ENCODE data around the gene TMEM121. TPM values are rescaled to one million over a fixed set of nuclear protein-coding genes. Genes with fewer than 3 reads are reported as not detected.
"Not testable (repeated sequence)": the region's sequence is repeated elsewhere in the genome, so short reads cannot be mapped to it uniquely, and the experiment has no call there.

TMEM121 gene
- total and polyA plus RNA-seq, 8 donors: 0.93 to 8.2 (median 2.0) TPM; not detected in 1

GRCh38 chr14:105558449-105559154 lies 32.2 kb downstream of the TMEM121 start:
- intact Hi-C loops (cut with DNase I; ENCODE audit: low total_unique reads); DNase-seq; H3K36me3 ChIP-seq; H3K4me1 ChIP-seq; H3K4me3 ChIP-seq; H3K27ac ChIP-seq; H3K9me3 ChIP-seq: not testable (repeated sequence)
- H3K27me3 ChIP-seq: peaks cover 0 to 15% (median 0%) of the 10 kb centered on the region in 3 donors
- peak in 1 of 7 experiments; percentile 46 for TF ChIP-seq CTCF (IDR thresholded peaks at IDR 0.05)
- 68 to 86% (median 81%) methylated on average over 12 to 19 of the region's 28 CpGs for WGBS, 5 donors

- DNase-seq; H3K27ac ChIP-seq; H3K4me1 ChIP-seq; H3K9me3 ChIP-seq; H3K36me3 ChIP-seq; intact Hi-C loops (cut with DNase I; ENCODE audit: low total_unique reads): not testable (repeated sequence)
- Histone ChIP-seq H3K27me3 (peaks cover 0 to 15% (median 0%) of the 10 kb centered on the region in 3 donors), H3K4me3 (peak overlapping the region in 1 of 4 donors; percentile 13)
- WGBS, 5 donors: 31 to 53% (median 46%) methylated on average over 8 to 15 of the region's 49 CpGs; no CpG with 5 or more reads in 2 of the 5 donors
These were observed 33.1 kb downstream of the TMEM121 start for GRCh38 chr14:105559384-105560047.

GRCh38 chr14:105560048-105560669 lies 33.8 kb downstream of the TMEM121 start:
- peaks cover 0 to 15% (median 0%) of the 10 kb centered on the region in 3 donors for H3K27me3 ChIP-seq
- DNase-seq; H3K4me3 ChIP-seq; H3K4me1 ChIP-seq; H3K9me3 ChIP-seq; intact Hi-C loops (cut with DNase I; ENCODE audit: low total_unique reads); H3K27ac ChIP-seq; H3K36me3 ChIP-seq: not testable (repeated sequence)
- WGBS, 5 donors: 17 to 71% (median 22%) methylated on average over 1 to 7 of the region's 27 CpGs; no CpG with 5 or more reads in 1 of the 5 donors

GRCh38 chr14:105561345-105561744 lies 35.0 kb downstream of the TMEM121 start:
- H3K27me3 ChIP-seq; H3K9me3 ChIP-seq; intact Hi-C loops (cut with DNase I; ENCODE audit: low total_unique reads); H3K4me1 ChIP-seq; DNase-seq; H3K36me3 ChIP-seq; H3K4me3 ChIP-seq; H3K27ac ChIP-seq: not testable (repeated sequence)
- 78 to 87% (median 82%) methylated on average over 6 to 9 of the region's 14 CpGs for WGBS, 5 donors

- Histone ChIP-seq H3K4me1 (peaks cover 0 to 5% (median 1%) of the 10 kb centered on the region in 4 donors), H3K9me3 (no peaks in the 10 kb centered on the region), H3K4me3 (no peak overlapping the region), H3K36me3 (no peaks in the 10 kb centered on the region), H3K27ac (no peak overlapping the region), H3K27me3 (peaks cover 0 to 8% (median 0%) of the 10 kb centered on the region in 3 donors)
- intact Hi-C loops (cut with DNase I; ENCODE audit: low total_unique reads): no loop called here
- no peak for DNase-seq
- WGBS, 5 donors: 86 to 94% (median 90%) methylated on average over 4 of the region's 4 CpGs
- TF ChIP-seq POLR2AphosphoS5 (IDR thresholded peaks at IDR 0.05) (no peak), POLR2A (IDR thresholded peaks at IDR 0.05) (no peak)
These were observed 36.4 kb downstream of the TMEM121 start for GRCh38 chr14:105562713-105563346.

- Histone ChIP-seq H3K27me3 (peaks cover 0 to 8% (median 0%) of the 10 kb centered on the region in 3 donors), H3K27ac (no peak overlapping the region), H3K9me3 (no peaks in the 10 kb centered on the region), H3K36me3 (no peaks in the 10 kb centered on the region), H3K4me1 (peaks cover 0 to 5% (median 1%) of the 10 kb centered on the region in 4 donors), H3K4me3 (no peak overlapping the region)
- intact Hi-C loops (cut with DNase I; ENCODE audit: low total_unique reads): no loop called here
- TF ChIP-seq CTCF (IDR thresholded peaks at IDR 0.05) (no peak), POLR2AphosphoS5 (IDR thresholded peaks at IDR 0.05) (no peak)
- DNase-seq: no peak
These were observed 37.0 kb downstream of the TMEM121 start for GRCh38 chr14:105563347-105563737.

- H3K9me3 ChIP-seq; intact Hi-C loops (cut with DNase I; ENCODE audit: low total_unique reads); H3K36me3 ChIP-seq; H3K4me1 ChIP-seq; H3K27ac ChIP-seq; DNase-seq; H3K27me3 ChIP-seq; H3K4me3 ChIP-seq: not testable (repeated sequence)
- 33 to 52% (median 42%) methylated on average over 7 to 15 of the region's 16 CpGs for WGBS, 5 donors
These were observed 38.2 kb downstream of the TMEM121 start for GRCh38 chr14:105564536-105564935.

GRCh38 chr14:105565185-105565919 lies 39.0 kb downstream of the TMEM121 start:
- 73 to 86% (median 76%) methylated on average over 6 to 8 of the region's 8 CpGs; no CpG with 5 or more reads in 1 of the 5 donors for WGBS, 5 donors
- H3K4me1 ChIP-seq; H3K4me3 ChIP-seq; DNase-seq; H3K9me3 ChIP-seq; H3K27me3 ChIP-seq; H3K36me3 ChIP-seq; intact Hi-C loops (cut with DNase I; ENCODE audit: low total_unique reads): not testable (repeated sequence)
- H3K27ac ChIP-seq: peak overlapping the region in 1 of 5 donors; percentile 47
